HG03095 (cell line): ENCODE measurements around the gene NAGS.
"Not testable (repeated sequence)": the region's sequence is repeated elsewhere in the genome, so short reads cannot be mapped to it uniquely, and the experiment has no call there.

Experiments used
- ATAC-seq: cut with Tn5 transposase; IDR thresholded peaks from one replicate; pipeline ENCODE4 v1.9.1; 2021; ENCODE audit warnings: moderate library complexity; ENCODE audit not compliant: unreplicated experiment

Gene NAGS

GRCh38 chr17:44004077-44004760, at the start of gene NAGS:
TSS of gene NAGS (plus strand) at chr17:44004622. CDS start at chr17:44004664, 42 bp downstream.
- ATAC-seq: no peak

- no peak for ATAC-seq
These were observed 48.2 kb upstream of the NAGS start for GRCh38 chr17:43956222-43956621.

- no peak for ATAC-seq
These were observed 45.6 kb upstream of the NAGS start for GRCh38 chr17:43958748-43959352.

- not testable (repeated sequence) for ATAC-seq
These were observed 43.1 kb upstream of the NAGS start for GRCh38 chr17:43961292-43961691.

GRCh38 chr17:43961954-43962353, 42.5 kb upstream of the NAGS start:
- ATAC-seq: no peak

GRCh38 chr17:43962479-43962878, 41.9 kb upstream of the NAGS start:
- ATAC-seq: no peak

- ATAC-seq: no peak
These were observed 38.1 kb upstream of the NAGS start for GRCh38 chr17:43966276-43966675.

GRCh38 chr17:43967251-43967875, 37.1 kb upstream of the NAGS start:
- no peak for ATAC-seq

GRCh38 chr17:43970366-43970765, 34.1 kb upstream of the NAGS start:
- ATAC-seq: no peak

GRCh38 chr17:43971436-43971835, 33.0 kb upstream of the NAGS start:
- not testable (repeated sequence) for ATAC-seq

- not testable (repeated sequence) for ATAC-seq
These were observed 31.8 kb upstream of the NAGS start for GRCh38 chr17:43972444-43973212.

- no peak for ATAC-seq
These were observed 29.8 kb upstream of the NAGS start for GRCh38 chr17:43974382-43975266.

- ATAC-seq: no peak
These were observed 28.5 kb upstream of the NAGS start for GRCh38 chr17:43975898-43976297.

- no peak for ATAC-seq
These were observed 27.2 kb upstream of the NAGS start for GRCh38 chr17:43976963-43977837.

- no peak for ATAC-seq
These were observed 26.3 kb upstream of the NAGS start for GRCh38 chr17:43978078-43978477.

GRCh38 chr17:43979011-43979410, 25.4 kb upstream of the NAGS start:
- no peak for ATAC-seq

GRCh38 chr17:43979671-43980070, 24.8 kb upstream of the NAGS start:
- no peak for ATAC-seq

- no peak for ATAC-seq
These were observed 22.3 kb upstream of the NAGS start for GRCh38 chr17:43982171-43982570.

- ATAC-seq: no peak
These were observed 21.3 kb upstream of the NAGS start for GRCh38 chr17:43983196-43983514.
